OCI-LY3 (cell line): ENCODE measurements around the gene SCYL3.

ENCODE experiments used
- H2AFZ ChIP-seq: fragments of 200-600, 300-600 bp; shearing (Covaris generic); 2 replicates; pipeline ENCODE4 v1.6.0; 2014; ENCODE audit warnings: antibody characterized with exemption, low read depth, low read length
- H3K27ac ChIP-seq: fragments of 200-600, 300-600 bp; sonication (generic); 2 replicates; pipeline ENCODE4 v1.5.1; 2014; ENCODE audit warnings: mild to moderate bottlenecking, low read length, moderate library complexity, mixed read lengths
- H3K27me3 ChIP-seq: fragments of 200-600, 300-600 bp; sonication (generic); 2 replicates; pipeline ENCODE4 v1.6.1; 2014; ENCODE audit warnings: low read depth, low read length, mixed read lengths
- H3K36me3 ChIP-seq: fragments of 200-600, 300-600 bp; sonication (generic); replicated peaks from 2 replicates; pipeline ENCODE3; 2014; ENCODE audit warnings: low read depth, low read length, mixed read lengths
- H3K4me1 ChIP-seq: fragments of 300-600, 200-600 bp; sonication (generic); 2 replicates; pipeline ENCODE4 v1.6.1; 2014; ENCODE audit warnings: low read length, mixed read lengths
- H3K4me2 ChIP-seq: fragments of 200-600, 300-600 bp; sonication (generic); 2 replicates; pipeline ENCODE4 v1.6.1; 2014; ENCODE audit warnings: low read length, mixed read lengths
- H3K4me3 ChIP-seq: fragments of 300-600, 200-600 bp; sonication (generic); 2 replicates; pipeline ENCODE4 v1.5.1; 2014; ENCODE audit warnings: antibody characterized with exemption, mild to moderate bottlenecking, low read length, moderate library complexity
- H3K79me2 ChIP-seq: fragments of 300-600, 200-600 bp; shearing (Covaris generic); 2 replicates; pipeline ENCODE4 v1.6.1; 2014; ENCODE audit warnings: mild to moderate bottlenecking, low read length, mixed read lengths
- H3K9ac ChIP-seq: fragments of 300-600, 200-600 bp; shearing (Covaris generic); 2 replicates; pipeline ENCODE4 v1.6.0; 2014; ENCODE audit warnings: mild to moderate bottlenecking, low read length, moderate library complexity
- H3K9me3 ChIP-seq: fragments of 200-600, 300-600 bp; shearing (Covaris generic); 2 replicates; pipeline ENCODE4 v1.6.1; 2014; ENCODE audit warnings: low read length, mixed read lengths; ENCODE audit not compliant: insufficient read depth
- H4K20me1 ChIP-seq: fragments of 200-600, 300-600 bp; sonication (generic); 2 replicates; pipeline ENCODE4 v1.6.1; 2016; ENCODE audit warnings: low read length, mixed read lengths; ENCODE audit not compliant: insufficient read depth
- CTCF ChIP-seq: fragments of 200-600, 300-600 bp; sonication (generic); IDR thresholded peaks from 2 replicates; pipeline ENCODE4 v1.5.1; 2014; ENCODE audit warnings: antibody characterized with exemption, low read length, low read depth
- EZH2phosphoT487 ChIP-seq: fragments of 200-600 bp; shearing (Covaris generic); IDR thresholded peaks from 2 replicates; pipeline ENCODE4 v1.6.1; 2018; ENCODE audit warnings: antibody characterized with exemption, mixed run types, low read depth

The SCYL3 gene

DNA sequence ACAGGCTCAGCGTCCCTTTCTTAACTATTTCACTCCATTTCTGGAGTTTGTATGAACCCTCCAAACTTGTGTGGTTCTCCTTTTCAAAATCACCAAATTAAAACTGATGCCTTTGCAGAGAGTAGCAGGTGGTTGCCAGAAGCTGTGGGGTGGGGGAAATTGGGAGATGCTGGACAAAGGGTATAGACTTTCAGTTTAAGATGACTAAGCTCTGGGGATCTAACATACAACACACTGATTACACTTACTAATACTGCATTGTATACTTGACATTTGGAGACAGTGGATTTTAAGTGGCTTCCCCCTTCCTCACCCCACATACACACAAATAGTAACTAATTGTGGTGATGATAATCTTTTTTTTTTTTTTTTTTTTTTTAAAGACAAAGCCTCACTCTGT lies 11.1 kb upstream of the SCYL3 start:
- TF ChIP-seq EZH2phosphoT487 (no peak), CTCF (no peak)
- Histone ChIP-seq H4K20me1 (no peaks in the 10 kb centered on the region), H3K27me3 (no peaks in the 10 kb centered on the region), H3K79me2 (no peaks in the 10 kb centered on the region), H3K4me2 (no peak overlapping the region), H3K36me3 (no peaks in the 10 kb centered on the region), H2AFZ (no peak overlapping the region; the same call in 1 of the 2 replicates), H3K9ac (no peak overlapping the region), H3K27ac (no peak overlapping the region), H3K9me3 (no peaks in the 10 kb centered on the region), H3K4me1 (peaks cover 17% of the 10 kb centered on the region), H3K4me3 (no peak overlapping the region)

GRCh38 chr1:169902751-169903150 lies 9.1 kb upstream of the SCYL3 start:
- Histone ChIP-seq H3K4me2 (no peak overlapping the region), H3K27me3 (no peaks in the 10 kb centered on the region), H3K4me1 (peaks cover under 1% of the 10 kb centered on the region), H3K36me3 (no peaks in the 10 kb centered on the region), H3K27ac (no peak overlapping the region), H3K9ac (no peak overlapping the region), H4K20me1 (no peaks in the 10 kb centered on the region), H3K4me3 (no peak overlapping the region), H3K9me3 (no peaks in the 10 kb centered on the region), H3K79me2 (no peaks in the 10 kb centered on the region), H2AFZ (no peak overlapping the region)
- TF ChIP-seq EZH2phosphoT487 (no peak), CTCF (no peak)

DNA sequence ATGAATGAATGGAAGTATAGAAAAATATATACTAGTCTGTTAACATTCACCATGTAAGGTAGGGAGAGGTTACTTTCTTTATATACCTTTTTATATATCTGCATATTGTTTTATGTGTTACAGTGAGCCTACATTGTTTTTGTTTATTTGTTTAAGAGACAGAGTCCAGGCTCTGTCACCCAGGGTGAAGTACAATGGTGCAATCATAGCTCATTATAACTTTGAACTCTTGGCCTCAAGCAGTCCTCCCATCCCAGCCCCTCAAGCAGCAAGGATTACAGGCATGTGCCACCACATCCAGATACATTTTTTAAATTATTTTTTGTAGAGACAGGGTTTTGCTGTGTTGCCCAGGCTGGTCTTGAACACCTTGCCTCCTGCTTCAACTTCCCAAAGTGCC lies 7.4 kb upstream of the SCYL3 start:
- Histone ChIP-seq H3K27me3 (no peaks in the 10 kb centered on the region), H3K4me3 (no peak overlapping the region), H3K9me3 (no peaks in the 10 kb centered on the region), H3K36me3 (no peaks in the 10 kb centered on the region), H3K79me2 (no peaks in the 10 kb centered on the region), H3K27ac (no peak overlapping the region), H3K9ac (no peak overlapping the region), H2AFZ (no peak overlapping the region), H3K4me1 (peaks cover under 1% of the 10 kb centered on the region), H3K4me2 (no peak overlapping the region), H4K20me1 (no peaks in the 10 kb centered on the region)
- no peak for TF ChIP-seq CTCF
- no peak for TF ChIP-seq EZH2phosphoT487

DNA sequence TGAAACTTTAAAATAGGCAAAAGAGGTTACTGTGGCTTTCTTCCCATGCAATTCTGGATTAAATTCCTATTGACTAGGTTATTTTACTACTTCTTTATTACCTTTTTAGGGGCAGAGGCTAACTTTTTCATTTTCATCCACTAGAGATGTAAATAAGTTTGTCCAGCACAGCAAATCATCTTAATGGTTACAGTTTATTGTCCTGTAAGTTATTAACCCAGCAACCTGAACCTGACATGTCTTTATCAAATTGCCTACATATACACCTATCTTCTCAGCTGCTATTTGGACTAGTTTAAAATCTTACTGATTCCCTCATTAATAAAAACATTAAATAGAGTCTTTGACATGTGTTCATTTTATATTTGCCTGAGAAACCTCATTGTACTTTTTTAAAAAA lies 6.9 kb upstream of the SCYL3 start:
- H2AFZ ChIP-seq = no peak overlapping the region
- H4K20me1 ChIP-seq = no peaks in the 10 kb centered on the region
- H3K9me3 ChIP-seq = no peaks in the 10 kb centered on the region
- no peak overlapping the region for H3K4me2 ChIP-seq
- no peaks in the 10 kb centered on the region for H3K27me3 ChIP-seq
- no peak overlapping the region for H3K9ac ChIP-seq
- no peaks in the 10 kb centered on the region for H3K36me3 ChIP-seq
- no peaks in the 10 kb centered on the region for H3K79me2 ChIP-seq
- H3K4me3 ChIP-seq = no peak overlapping the region
- TF ChIP-seq EZH2phosphoT487 (no peak), CTCF (no peak)
- H3K27ac ChIP-seq = no peak overlapping the region
- peaks cover 6% of the 10 kb centered on the region for H3K4me1 ChIP-seq
